K562 (cell line): Measurements from ENCODE around the gene CNTN4. TPM values are rescaled to one million over a fixed set of nuclear protein-coding genes. Genes with fewer than 3 reads are reported as not detected.

Experiments used
- ATAC-seq: fragments of 200-7000 bp; cut with Tn5 transposase; 3 replicates; pipeline ENCODE4 v1.9.1; 2020; ENCODE audit warnings: moderate library complexity
- BruUV-seq: library from RNA; stranded (reverse); fragments of 400-500 nt; replicated peaks from 2 replicates; lab custom pipeline; 2021; lab: Mats Ljungman, UMichigan
- CTCF ChIA-PET: fragments of 300-600 bp; formaldehyde crosslinking; extraction: SDS; loops from one replicate; lab custom pipeline; 2021; ENCODE audit warnings: low intra/inter-chr PET ratio; lab: Yijun Ruan, JAX
- POLR2A ChIA-PET: fragments of 300-600, 350-650 bp; sonication (Branson Sonifier 250); formaldehyde crosslinking; extraction: SDS; loops from one replicate; lab custom pipeline; 2021; ENCODE audit warnings: antibody characterized with exemption, inconsistent platforms; lab: Yijun Ruan, JAX
- DNase-seq, 4 experiments: peaks; one replicate each; pipeline versions ENCODE4 v3.0.0 to v3.0.0-alpha.2; 2011 to 2018; ENCODE audit warnings: low spot score in 3 of 4, mixed read lengths in 3 of 4; ENCODE audit errors: extremely low read depth in 1 of 4
- FAIRE-seq: peaks from 2 replicates; lab custom pipeline; 2011; peaks lifted over from hg19 to GRCh38; lab: Jason Lieb, UNC
- H2AFZ ChIP-seq: 2 replicates; pipeline ENCODE4 v1.6.0; 2011; ENCODE audit warnings: low read depth, low read length, control low read depth, inconsistent platforms
- H3K27ac ChIP-seq: fragments of 200-600 bp; 3 replicates; pipeline ENCODE4 v1.8.0; 2011; ENCODE audit warnings: low read depth, mild to moderate bottlenecking, control low read depth, inconsistent platforms, low read length, moderate library complexity, mixed read lengths; ENCODE audit errors: extremely low read depth
- H3K27me3 ChIP-seq, 2 experiments: fragments of 300-600 bp in 1 of 2; 2 replicates in 1 of 2; 3 replicates in 1 of 2; pipeline versions ENCODE4 v1.6.0 to v1.8.0; 2011; ENCODE audit warnings: inconsistent platforms in 2 of 2, low read length in 2 of 2, mild to moderate bottlenecking in 1 of 2, mixed read lengths in 1 of 2, moderate library complexity in 1 of 2; ENCODE audit not compliant: control insufficient read depth in 2 of 2, insufficient read depth in 2 of 2
- H3K36me3 ChIP-seq: fragments of 300-600 bp; 3 replicates; pipeline ENCODE4 v1.8.0; 2011; ENCODE audit warnings: mild to moderate bottlenecking, low read length, inconsistent platforms; ENCODE audit not compliant: control insufficient read depth, insufficient read depth
- H3K4me1 ChIP-seq, 2 experiments: fragments of 200-600 bp in 1 of 2; replicated peaks in 1 of 2; 2 replicates in 1 of 2; 3 replicates in 1 of 2; pipeline versions ENCODE4 v1.5.1 to v1.8.0; 2011; ENCODE audit warnings: inconsistent platforms in 2 of 2, low read length in 2 of 2, mild to moderate bottlenecking in 1 of 2, mixed read lengths in 1 of 2, moderate library complexity in 1 of 2; ENCODE audit not compliant: control insufficient read depth in 2 of 2, insufficient read depth in 2 of 2
- H3K4me2 ChIP-seq: 2 replicates; pipeline ENCODE4 v1.6.1; 2011; ENCODE audit warnings: low read length, control low read depth, inconsistent platforms, mixed read lengths; ENCODE audit not compliant: insufficient read depth
- H3K4me3 ChIP-seq: fragments of 200-600 bp; sonication (generic), shearing (Covaris generic); 2 replicates; pipeline ENCODE4 v1.5.1; 2016; ENCODE audit warnings: control low read depth, inconsistent platforms
- H3K79me2 ChIP-seq: fragments of 200-600 bp; 3 replicates; pipeline ENCODE4 v1.8.0; 2011; ENCODE audit warnings: low read length, inconsistent platforms; ENCODE audit not compliant: control insufficient read depth, insufficient read depth
- H3K9ac ChIP-seq, 2 experiments: 2 replicates each; pipeline versions ENCODE4 v1.6.0 to v1.6.1; 2011; ENCODE audit warnings: low read depth in 2 of 2, low read length in 2 of 2, control low read depth in 1 of 2, inconsistent platforms in 1 of 2, mild to moderate bottlenecking in 1 of 2, mixed read lengths in 1 of 2; ENCODE audit not compliant: insufficient read depth in 1 of 2
- H3K9me1 ChIP-seq: one replicate; pipeline ENCODE4 v1.6.0; 2011; ENCODE audit warnings: inconsistent platforms, mild to moderate bottlenecking, low read length, moderate library complexity; ENCODE audit not compliant: control insufficient read depth, insufficient read depth
- H3K9me3 ChIP-seq: replicated peaks from 2 replicates; pipeline ENCODE4 v1.5.1; 2011; ENCODE audit warnings: low read depth, low read length, inconsistent platforms; ENCODE audit not compliant: control insufficient read depth, insufficient read depth
- H4K20me1 ChIP-seq: replicated peaks from 2 replicates; pipeline ENCODE4 v1.6.1; 2011; ENCODE audit warnings: low read length, inconsistent platforms, mixed read lengths; ENCODE audit not compliant: control insufficient read depth, insufficient read depth
- ARID1B ChIP-seq: fragments of 450-650 bp; IDR thresholded peaks from 2 replicates; pipeline ENCODE4 v1.6.1; 2016; ENCODE audit warnings: antibody characterized with exemption, mild to moderate bottlenecking, inconsistent platforms
- BCL6 ChIP-seq: fragments of 250-450 bp; sonication (Bioruptor Pico); IDR thresholded peaks from 2 replicates; pipeline ENCODE4 v1.4.0; 2020
- BRD9 ChIP-seq: fragments of 450-650 bp; IDR thresholded peaks from 2 replicates; pipeline ENCODE4 v1.6.1; 2018; ENCODE audit warnings: low read depth; ENCODE audit not compliant: partially characterized antibody
- FOXA1 ChIP-seq: fragments of 450-650 bp; IDR thresholded peaks from 2 replicates; pipeline ENCODE4 v1.6.1; 2016; ENCODE audit warnings: mild to moderate bottlenecking, borderline replicate concordance
- FOXA3 ChIP-seq, 2 experiments: fragments of 450-650 bp in 1 of 2; sonication (generic) in 1 of 2; formaldehyde crosslinking; IDR thresholded peaks in 1 of 2; conservative IDR thresholded peaks in 1 of 2; 2 replicates each; pipeline versions ENCODE4 v1.4.0 to v1.8.0; 2020 to 2022; ENCODE audit warnings: mild to moderate bottlenecking in 2 of 2, missing genetic modification reagents in 1 of 2
- HCFC1 ChIP-seq: IDR thresholded peaks from 2 replicates; pipeline ENCODE4 v1.6.1; 2012; ENCODE audit warnings: low read depth, low read length, improper control_type of control experiment
- HDGF ChIP-seq: fragments of 450-650 bp; IDR thresholded peaks from 2 replicates; pipeline ENCODE4 v1.6.1; 2016
- KLF6 ChIP-seq: fragments of 250-450 bp; sonication (Bioruptor Pico); IDR thresholded peaks from 2 replicates; pipeline ENCODE4 v1.4.0; 2020; ENCODE audit warnings: mild to moderate bottlenecking, moderate library complexity, borderline replicate concordance
- MCM2 ChIP-seq: fragments of 450-650 bp; IDR thresholded peaks from 2 replicates; pipeline ENCODE4 v1.6.1; 2017; ENCODE audit warnings: low read depth, mild to moderate bottlenecking
- NFIX ChIP-seq: fragments of 250-450 bp; sonication (Bioruptor Pico); IDR thresholded peaks from 2 replicates; pipeline ENCODE4 v1.4.0; 2020; ENCODE audit warnings: low read depth, mild to moderate bottlenecking, moderate library complexity
- SMARCA5 ChIP-seq: fragments of 450-650 bp; IDR thresholded peaks from 2 replicates; pipeline ENCODE4 v1.6.1; 2016
- SMARCB1 ChIP-seq: IDR thresholded peaks from 2 replicates; pipeline ENCODE4 v1.6.1; 2011; ENCODE audit warnings: improper control_type of control experiment, low read depth; ENCODE audit not compliant: insufficient read length
- TCF7 ChIP-seq: sonication (generic); IDR thresholded peaks from 2 replicates; pipeline ENCODE4 v1.6.1; 2016; ENCODE audit warnings: antibody characterized with exemption, borderline replicate concordance
- ZHX1 ChIP-seq: fragments of 150-350 bp; conservative IDR thresholded peaks from 2 replicates; pipeline ENCODE4 v1.6.1; 2014; ENCODE audit warnings: low read length
- ZNF253 ChIP-seq: fragments of 250-450 bp; sonication (Bioruptor Pico); conservative IDR thresholded peaks from 2 replicates; pipeline ENCODE4 v1.6.1; 2021; ENCODE audit warnings: mild to moderate bottlenecking
- WGBS: fragments of 100-300 bp; shearing (Covaris generic); methylation state at CpG from one replicate; pipeline ENCODE4 v1.1.6; 2016; ENCODE audit warnings: low coverage, mixed read lengths; ENCODE audit not compliant: insufficient coverage; ENCODE audit errors: missing lambda C conversion rate; 5-methylcytosine and 5-hydroxymethylcytosine counted together
- in situ Hi-C: fragments of 300-500 bp; cut with MboI; formaldehyde crosslinking; loops from 4 replicates; pipeline ENCODE4 v1.15.0; 2018; ENCODE audit warnings: inconsistent platforms, mixed read lengths
- intact Hi-C: fragments of 100-400 bp; cut with micrococcal nuclease; formaldehyde crosslinking; loops from 2 replicates; pipeline ENCODE4 v1.14.2; 2022
- polyA plus RNA-seq, 8 experiments: library from polyadenylated mRNA; depleted of rRNA in 4 of 8; stranded (reverse) in 5 of 8; unstranded in 3 of 8; fragments of >200 nt; fragmentation: Nextera tagmentation in 2 of 8; fragmentation: Illumina TruSeq in 1 of 8; extraction: Ambion mirVana in 2 of 8; extraction: Trizol in 1 of 8; gene quantifications; 2 replicates each; pipeline versions ENCODE4 v1.2.1 to v1.2.3, GENCODE V29; 2011 to 2014; ENCODE audit warnings: inconsistent platforms in 1 of 8, missing spikeins in 1 of 8
- total RNA-seq, 7 experiments: library from RNA; depleted of rRNA in 6 of 7; stranded (reverse); fragments of >200 nt in 6 of 7; fragmentation: Illumina TruSeq in 2 of 7; extraction: Trizol in 2 of 7; gene quantifications; 2 replicates each; pipeline versions ENCODE4 v1.2.1 to v1.2.3, GENCODE V29; 2011 to 2021; ENCODE audit warnings: low replicate concordance in 1 of 7
- TF ChIP-seq, protein P1 (sequence below): sonication (generic); formaldehyde crosslinking; IDR thresholded peaks from 2 replicates; pipeline ENCODE4 v1.8.1; 2023; ENCODE audit warnings: mild to moderate bottlenecking, missing genetic modification reagents

Gene CNTN4
- total and polyA plus RNA-seq, 9 of the 15 experiments (the other 6 are each of a cell fraction or from before 2014, with no cell fraction given): not detected

GRCh38 chr3:2875699-2876098 lies 777.0 kb downstream of the CNTN4 start (continued):
- TF ChIP-seq, protein P1, sequence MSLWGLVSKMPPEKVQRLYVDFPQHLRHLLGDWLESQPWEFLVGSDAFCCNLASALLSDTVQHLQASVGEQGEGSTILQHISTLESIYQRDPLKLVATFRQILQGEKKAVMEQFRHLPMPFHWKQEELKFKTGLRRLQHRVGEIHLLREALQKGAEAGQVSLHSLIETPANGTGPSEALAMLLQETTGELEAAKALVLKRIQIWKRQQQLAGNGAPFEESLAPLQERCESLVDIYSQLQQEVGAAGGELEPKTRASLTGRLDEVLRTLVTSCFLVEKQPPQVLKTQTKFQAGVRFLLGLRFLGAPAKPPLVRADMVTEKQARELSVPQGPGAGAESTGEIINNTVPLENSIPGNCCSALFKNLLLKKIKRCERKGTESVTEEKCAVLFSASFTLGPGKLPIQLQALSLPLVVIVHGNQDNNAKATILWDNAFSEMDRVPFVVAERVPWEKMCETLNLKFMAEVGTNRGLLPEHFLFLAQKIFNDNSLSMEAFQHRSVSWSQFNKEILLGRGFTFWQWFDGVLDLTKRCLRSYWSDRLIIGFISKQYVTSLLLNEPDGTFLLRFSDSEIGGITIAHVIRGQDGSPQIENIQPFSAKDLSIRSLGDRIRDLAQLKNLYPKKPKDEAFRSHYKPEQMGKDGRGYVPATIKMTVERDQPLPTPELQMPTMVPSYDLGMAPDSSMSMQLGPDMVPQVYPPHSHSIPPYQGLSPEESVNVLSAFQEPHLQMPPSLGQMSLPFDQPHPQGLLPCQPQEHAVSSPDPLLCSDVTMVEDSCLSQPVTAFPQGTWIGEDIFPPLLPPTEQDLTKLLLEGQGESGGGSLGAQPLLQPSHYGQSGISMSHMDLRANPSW (CRISPR knock-in tag): no peak
- TF ChIP-seq ZNF253 (CRISPR knock-in tag) (no peak), BRD9 (no peak), SMARCA5 (no peak)

- CTCF ChIA-PET: no interaction called here
- FAIRE-seq: no peak
- WGBS: 0% methylated on average over 2 of the region's 2 CpGs
- TF ChIP-seq ZHX1: no peak
- TF ChIP-seq HDGF: no peak
- no peak for TF ChIP-seq NFIX (CRISPR knock-in tag)
- TF ChIP-seq SMARCB1: no peak
- TF ChIP-seq FOXA1: no peak
- no peak for TF ChIP-seq HCFC1
- no peak for TF ChIP-seq KLF6 (CRISPR knock-in tag)
- no peak for TF ChIP-seq ARID1B
- no peak for TF ChIP-seq BCL6
- TF ChIP-seq TCF7: no peak
- no peak for TF ChIP-seq MCM2
- TF ChIP-seq FOXA3 (CRISPR knock-in tag; conservative IDR thresholded peaks at IDR 0.05 in 1 of 2, IDR thresholded peaks at IDR 0.05 in 1 of 2): no peak
Measured at GRCh38 chr3:2876362-2876761, 777.7 kb downstream of the CNTN4 start.

More at GRCh38 chr3:2876362-2876761, 777.7 kb downstream of the CNTN4 start:
- POLR2A ChIA-PET: no interaction called here
- no peak overlapping the region for H3K4me2 ChIP-seq
- no peak overlapping the region for H3K27ac ChIP-seq
- H3K9me3 ChIP-seq: no peaks in the 10 kb centered on the region; the same call in 1 of the 2 replicates
- no peaks in the 10 kb centered on the region for H4K20me1 ChIP-seq
- no peaks in the 10 kb centered on the region for H3K4me1 ChIP-seq
- no peak overlapping the region for H2AFZ ChIP-seq
- no TSS peak for BruUV-seq
- H3K36me3 ChIP-seq: no peaks in the 10 kb centered on the region
- H3K9me1 ChIP-seq: no peaks in the 10 kb centered on the region
- ATAC-seq: no peak
- intact Hi-C loops (no loop called here), in situ Hi-C loops (no loop called here)
- no peak overlapping the region for H3K9ac ChIP-seq
- H3K79me2 ChIP-seq: no peaks in the 10 kb centered on the region
- DNase-seq: no peak
- H3K27me3 ChIP-seq: no peaks in the 10 kb centered on the region
- no peak overlapping the region for H3K4me3 ChIP-seq
